Endothelial cell of umbilical vein (primary cell): ENCODE results near the gene TTC33. TPM values are rescaled to one million over a fixed set of nuclear protein-coding genes. Genes with fewer than 3 reads are reported as not detected.

Source experiments
- BruUV-seq: library from RNA; stranded (reverse); fragments of 400-500 nt; replicated peaks from 2 replicates; lab custom pipeline; 2021; lab: Mats Ljungman, UMichigan
- CTCF ChIA-PET: fragments of 300-600, 350-600 bp; sonication (Branson Sonifier 250); formaldehyde crosslinking; loops from one replicate; lab custom pipeline; 2021; ENCODE audit warnings: antibody characterized with exemption, inconsistent platforms; lab: Charles Lee
- POLR2A ChIA-PET: fragments of 300-600, 350-600 bp; sonication (Branson Sonifier 250); formaldehyde crosslinking; loops from one replicate; lab custom pipeline; 2021; ENCODE audit warnings: antibody characterized with exemption, inconsistent platforms; lab: Charles Lee
- DNase-seq: peaks from one replicate; pipeline ENCODE4 v3.0.0-alpha.2; 2011; ENCODE audit warnings: low read depth, low spot score
- FAIRE-seq: peaks from 2 replicates; lab custom pipeline; 2011; peaks lifted over from hg19 to GRCh38; lab: Jason Lieb, UNC
- H2AFZ ChIP-seq: 2 replicates; pipeline ENCODE4 v1.6.0; 2012; ENCODE audit warnings: low read depth, low read length, control low read depth, inconsistent platforms
- H3K27ac ChIP-seq: 2 replicates; pipeline ENCODE4 v1.5.1; 2011; ENCODE audit warnings: low read depth, mild to moderate bottlenecking, control low read depth, low read length, moderate library complexity; ENCODE audit not compliant: insufficient read depth
- H3K27me3 ChIP-seq, 2 experiments: 2 replicates each; pipeline versions ENCODE4 v1.6.0 to v1.6.1; 2011; ENCODE audit warnings: low read length in 2 of 2, mixed read lengths in 1 of 2; ENCODE audit not compliant: control insufficient read depth in 2 of 2, insufficient read depth in 2 of 2
- H3K36me3 ChIP-seq, 2 experiments: 2 replicates in 1 of 2; 3 replicates in 1 of 2; pipeline ENCODE4 v1.5.1; 2011; ENCODE audit warnings: low read length in 2 of 2, mild to moderate bottlenecking in 1 of 2, moderate library complexity in 1 of 2; ENCODE audit not compliant: control insufficient read depth in 2 of 2, insufficient read depth in 2 of 2; ENCODE audit errors: extremely low read depth in 1 of 2
- H3K4me1 ChIP-seq: 3 replicates; pipeline ENCODE4 v1.5.1; 2011; ENCODE audit warnings: mild to moderate bottlenecking, low read length; ENCODE audit not compliant: control insufficient read depth, insufficient read depth; ENCODE audit errors: extremely low read depth
- H3K4me2 ChIP-seq: 2 replicates; pipeline ENCODE4 v1.6.1; 2011; ENCODE audit warnings: low read length, control low read depth, mixed read lengths; ENCODE audit not compliant: insufficient read depth
- H3K4me3 ChIP-seq, 3 experiments: fragments of 200-600 bp in 1 of 3; sonication (generic), shearing (Covaris generic) in 1 of 3; replicated peaks in 1 of 3; 2 replicates each; pipeline ENCODE4 v1.5.1; 2011 to 2016; ENCODE audit warnings: control low read depth in 3 of 3, low read length in 3 of 3, mild to moderate bottlenecking in 2 of 3, inconsistent platforms in 1 of 3, low read depth in 1 of 3, moderate library complexity in 1 of 3; ENCODE audit not compliant: insufficient read depth in 1 of 3
- H3K79me2 ChIP-seq: 2 replicates; pipeline ENCODE4 v1.6.0; 2012; ENCODE audit warnings: low read length, inconsistent platforms; ENCODE audit not compliant: control insufficient read depth, insufficient read depth
- H3K9ac ChIP-seq: replicated peaks from 2 replicates; pipeline ENCODE3; 2011; ENCODE audit warnings: low read length, control low read depth; ENCODE audit not compliant: insufficient read depth; ENCODE audit errors: extremely low read depth
- H3K9me1 ChIP-seq: replicated peaks from 3 replicates; pipeline ENCODE4 v1.6.0; 2011; ENCODE audit warnings: mild to moderate bottlenecking, low read length; ENCODE audit not compliant: control insufficient read depth, insufficient read depth; ENCODE audit errors: extremely low read depth
- H3K9me3 ChIP-seq: replicated peaks from 2 replicates; pipeline ENCODE4 v1.5.1; 2012; ENCODE audit warnings: low read length, inconsistent platforms; ENCODE audit not compliant: control insufficient read depth, insufficient read depth
- H4K20me1 ChIP-seq: replicated peaks from 2 replicates; pipeline ENCODE3; 2011; ENCODE audit warnings: mild to moderate bottlenecking, low read length; ENCODE audit not compliant: control insufficient read depth, insufficient read depth; ENCODE audit errors: extremely low read depth
- CTCF ChIP-seq, 2 donors: IDR thresholded peaks; 1 replicate in 1 of 2; 2 replicates in 1 of 2; pipeline ENCODE4 v1.5.1; 2011; ENCODE audit warnings: low read length in 2 of 2, mild to moderate bottlenecking in 2 of 2, moderate library complexity in 2 of 2, control low read depth in 1 of 2, inconsistent platforms in 1 of 2, low read depth in 1 of 2; ENCODE audit not compliant: insufficient read depth in 1 of 2; ENCODE audit errors: extremely low read depth in 1 of 2
- FOS ChIP-seq: IDR thresholded peaks from 2 replicates; pipeline ENCODE4 v1.6.1; 2011; ENCODE audit warnings: mild to moderate bottlenecking, low read length, moderate library complexity, borderline replicate concordance; ENCODE audit not compliant: insufficient read depth
- GATA2 ChIP-seq: IDR thresholded peaks from 2 replicates; pipeline ENCODE4 v1.7.0; 2011; ENCODE audit warnings: low read depth, mild to moderate bottlenecking, moderate library complexity, mixed read lengths, low read length; ENCODE audit not compliant: insufficient read length, insufficient read depth
- JUN ChIP-seq: IDR thresholded peaks from 2 replicates; pipeline ENCODE4 v1.6.1; 2011; ENCODE audit warnings: borderline replicate concordance, low read depth; ENCODE audit not compliant: insufficient read length, insufficient read depth
- POLR2AphosphoS5 ChIP-seq: IDR thresholded peaks from 2 replicates; pipeline ENCODE4 v1.6.1; 2012; ENCODE audit warnings: low read depth, mild to moderate bottlenecking, control low read depth, low read length, moderate library complexity; ENCODE audit not compliant: insufficient read depth
- dilution Hi-C: fragments of 300-500 bp; cut with MboI; formaldehyde crosslinking; loops from one replicate; pipeline ENCODE4 v1.15.0; 2019; ENCODE audit warnings: low sequenced_read_pairs; ENCODE audit not compliant: extremely low pct_ligation_motif_present
- intact Hi-C: fragments of 100-400 bp; cut with micrococcal nuclease; formaldehyde crosslinking; loops from one replicate; pipeline ENCODE4 v1.10.0; 2022
- polyA plus RNA-seq, 4 experiments: library from polyadenylated mRNA; depleted of rRNA in 3 of 4; stranded (reverse) in 3 of 4; unstranded in 1 of 4; fragments of >200 nt; gene quantifications; 2 replicates each; pipeline versions ENCODE4 v1.2.1 to v1.2.3, GENCODE V29; 2011 to 2012; ENCODE audit warnings: missing spikeins in 1 of 4
- total RNA-seq: library from RNA; stranded (reverse); gene quantifications from 2 replicates; pipeline ENCODE4 v1.2.3, GENCODE V29; 2021

The TTC33 gene
- total and polyA plus RNA-seq, 2 donors (not counting 3 experiments of a cell fraction or from before 2014, with no cell fraction given), result 2.2 to 11.7 TPM

GRCh38 chr5:40799258-40799657, 43.5 kb upstream of the TTC33 start:
- H3K9me3 ChIP-seq, result no peaks in the 10 kb centered on the region
- H3K4me3 ChIP-seq, result peak overlapping the region in 2 of 3 experiments; percentile 89 to 94
- no peak overlapping the region for H3K27ac ChIP-seq
- H3K79me2 ChIP-seq, result peaks cover 33% of the 10 kb centered on the region
- dilution Hi-C loops (no loop called here), intact Hi-C loops (no loop called here)
- H3K9ac ChIP-seq, result peak overlapping the region; percentile 89
- no peaks in the 10 kb centered on the region for H3K9me1 ChIP-seq
- TF ChIP-seq FOS, result no peak
- TF ChIP-seq CTCF (IDR thresholded peaks at IDR 0.05; ENCODE audit: extremely low read depth in 1 of 2, insufficient read depth in 1 of 2, low read depth in 1 of 2, low read length in 2 of 2), result no peak
- no peak for TF ChIP-seq GATA2
- no peak for TF ChIP-seq POLR2AphosphoS5
- TF ChIP-seq JUN, result no peak
- CTCF ChIA-PET, result interaction anchor here (0.6 to 1.5 kb wide), 9 partner anchors 16 to 622 kb away, joined by 3 to 7 read pairs (median 3); no protein-coding TSS in a partner anchor
- H3K4me2 ChIP-seq, result peak overlapping the region; percentile 96
- FAIRE-seq (no peak), DNase-seq (peak; percentile 12)
- POLR2A ChIA-PET, result interaction anchor here (0.6 kb wide), 2 partner anchors 42 to 466 kb away, joined by 3 read pairs; no protein-coding TSS in a partner anchor
- H3K36me3 ChIP-seq, result no peaks in the 10 kb centered on the region
- peaks cover 19% of the 10 kb centered on the region for H3K4me1 ChIP-seq
- no TSS peak for BruUV-seq
- H3K27me3 ChIP-seq, result no peaks in the 10 kb centered on the region
- H2AFZ ChIP-seq, result no peak overlapping the region
- no peaks in the 10 kb centered on the region for H4K20me1 ChIP-seq
